ENCODE data around the gene FSTL5. TPM values are rescaled to one million over a fixed set of nuclear protein-coding genes. Genes with fewer than 3 reads are reported as not detected.

Gene FSTL5
- polyA plus RNA-seq, 3 donors, result 1.6 to 3.4 (median 1.9) TPM

DNA sequence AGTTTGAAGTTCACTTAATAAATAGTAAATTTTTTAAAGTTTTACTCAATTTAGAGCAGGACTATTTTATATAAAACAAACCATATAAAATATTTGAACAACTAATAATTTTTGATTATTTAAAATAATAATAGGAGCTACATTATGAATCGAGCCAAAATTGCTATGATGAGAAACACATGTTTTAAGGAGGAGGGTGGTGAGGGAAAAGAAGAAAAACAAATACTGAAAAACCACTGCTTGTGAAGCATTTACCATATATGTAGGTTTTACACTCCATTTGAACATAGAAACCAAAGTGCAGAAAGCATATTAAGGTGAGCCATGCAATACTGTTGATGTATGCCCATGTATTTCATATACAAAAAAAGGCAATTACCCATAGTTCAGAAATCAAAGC, 448.9 kb downstream of the FSTL5 start:
- no peak for DNase-seq

DNA sequence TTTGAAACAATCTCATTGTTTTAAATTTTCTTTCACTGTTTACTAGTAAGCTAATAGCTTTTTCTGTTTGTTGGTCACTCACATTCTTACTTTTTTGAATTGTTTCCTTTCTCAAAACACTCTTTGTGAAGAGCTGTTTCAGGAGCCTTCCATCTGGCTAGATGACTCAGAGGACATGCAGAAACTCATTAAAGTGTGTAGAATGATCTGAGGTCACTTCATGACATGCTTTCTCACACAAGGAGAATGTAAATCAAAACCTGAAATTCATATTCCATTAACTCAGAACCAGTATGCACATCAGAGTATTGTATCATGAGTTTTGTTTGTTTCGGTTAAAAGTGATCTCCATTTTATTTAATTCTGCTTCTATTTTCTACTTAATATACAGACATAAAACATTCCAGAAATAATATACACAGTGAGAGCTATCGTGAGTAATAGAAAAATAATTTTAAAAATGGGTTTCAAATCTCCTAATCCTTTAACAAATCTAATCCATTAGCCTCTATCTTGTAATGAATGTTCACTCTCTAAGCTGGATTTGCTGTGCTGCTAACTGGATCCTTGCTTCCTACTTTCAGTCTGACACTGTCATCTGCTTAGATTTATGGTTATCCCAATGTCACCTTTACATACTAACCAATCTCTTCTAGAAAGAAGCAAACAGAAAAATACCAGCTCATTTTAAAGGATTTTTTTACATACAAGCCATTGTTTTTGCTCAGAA, 449.6 kb downstream of the FSTL5 start:
- no peak for DNase-seq

DNA sequence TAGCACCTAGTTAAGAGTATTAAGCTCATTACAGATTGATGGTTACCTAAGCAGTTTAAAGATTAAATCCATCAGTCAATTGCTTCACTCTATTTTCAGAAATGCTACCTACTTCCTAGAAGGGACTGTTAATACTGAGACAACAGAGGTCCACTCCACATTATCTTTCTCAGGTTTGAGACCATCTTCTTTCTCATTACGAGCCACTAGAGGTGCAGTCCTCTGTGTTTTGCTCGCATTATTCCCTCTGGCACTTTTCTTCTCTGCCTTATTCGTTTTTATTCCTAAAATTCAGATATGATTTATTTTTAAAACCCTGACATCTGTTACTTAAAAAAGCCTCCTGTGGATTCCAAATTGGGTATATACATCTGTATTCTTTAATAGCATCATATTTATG, 459.1 kb downstream of the FSTL5 start:
- DNase-seq, result no peak

DNA sequence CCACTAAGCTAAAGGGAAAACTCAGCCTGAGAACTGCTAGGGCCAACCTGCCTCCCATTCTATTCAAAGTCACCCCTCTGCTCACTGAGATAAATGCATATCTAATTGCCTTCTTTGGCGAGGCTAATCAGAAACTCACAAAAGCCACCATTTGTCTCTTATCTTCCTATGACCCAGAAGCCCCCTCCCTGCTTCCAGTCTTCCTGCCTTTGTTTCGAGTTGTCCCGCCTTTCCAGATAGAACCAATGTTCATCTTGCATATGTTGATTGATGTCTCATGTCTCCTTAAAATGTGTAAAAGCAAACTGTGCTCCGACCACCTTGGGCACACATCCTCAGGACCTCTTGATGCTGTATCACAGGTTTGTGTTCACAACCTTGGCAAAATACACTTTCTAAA, 459.8 kb downstream of the FSTL5 start:
- DNase-seq, result no peak

DNA sequence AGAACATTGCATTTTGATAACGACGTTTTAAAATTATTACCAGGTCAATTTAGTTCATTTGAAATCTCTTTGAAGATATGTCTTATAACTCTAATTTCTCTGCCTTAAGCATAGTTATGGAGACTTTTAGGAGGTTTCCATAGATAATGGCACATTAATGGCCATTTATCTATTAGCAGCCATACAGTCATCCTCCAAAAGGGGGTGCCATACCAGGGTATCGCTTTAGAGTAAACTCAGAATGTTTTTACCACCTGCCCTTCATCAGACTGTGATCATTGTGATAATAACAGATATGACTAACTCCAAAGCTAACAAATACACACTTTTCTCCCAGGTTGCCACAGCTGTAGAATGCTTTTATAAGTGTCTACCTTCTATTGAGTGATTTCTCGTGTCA, 461.5 kb downstream of the FSTL5 start:
- no peak for DNase-seq

DNA sequence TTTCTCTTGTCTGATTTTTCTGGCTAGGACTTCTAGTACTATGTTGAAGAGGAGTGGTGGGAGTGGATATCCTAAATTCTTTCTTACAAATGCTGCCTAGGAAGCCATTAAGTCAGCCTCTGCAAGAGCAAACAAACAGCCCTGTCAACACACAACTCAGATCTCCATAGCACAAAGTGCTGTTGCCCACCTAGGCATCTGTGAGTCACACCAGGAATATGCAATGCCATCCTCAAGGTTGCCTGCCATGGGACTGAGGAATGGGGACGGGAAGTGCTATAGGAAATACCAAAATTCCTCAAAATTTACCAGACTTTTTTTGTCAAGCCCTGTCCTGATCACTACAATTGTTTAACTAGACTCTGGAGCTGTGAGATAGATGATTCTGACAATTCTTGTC, 466.9 kb downstream of the FSTL5 start:
- DNase-seq, result no peak

DNA sequence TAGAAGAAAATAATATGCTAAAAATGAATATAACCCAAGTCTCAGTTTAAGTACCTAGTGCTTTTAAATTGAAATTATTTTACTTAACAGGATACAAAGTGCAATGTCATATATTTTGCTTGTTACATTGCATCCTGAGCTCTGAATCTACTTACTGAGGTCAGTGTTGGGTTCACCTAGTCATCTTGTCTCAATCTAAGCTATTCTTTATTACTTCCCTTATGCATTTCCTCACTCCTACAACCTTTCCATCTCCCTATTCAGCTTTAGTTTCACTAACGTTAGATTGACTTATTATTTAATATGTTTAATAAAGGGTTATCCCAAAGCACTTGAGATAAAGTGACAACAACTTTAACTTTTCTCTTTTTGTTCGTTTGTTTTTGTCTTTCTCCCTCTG, 483.7 kb downstream of the FSTL5 start:
- DNase-seq, result no peak

DNA sequence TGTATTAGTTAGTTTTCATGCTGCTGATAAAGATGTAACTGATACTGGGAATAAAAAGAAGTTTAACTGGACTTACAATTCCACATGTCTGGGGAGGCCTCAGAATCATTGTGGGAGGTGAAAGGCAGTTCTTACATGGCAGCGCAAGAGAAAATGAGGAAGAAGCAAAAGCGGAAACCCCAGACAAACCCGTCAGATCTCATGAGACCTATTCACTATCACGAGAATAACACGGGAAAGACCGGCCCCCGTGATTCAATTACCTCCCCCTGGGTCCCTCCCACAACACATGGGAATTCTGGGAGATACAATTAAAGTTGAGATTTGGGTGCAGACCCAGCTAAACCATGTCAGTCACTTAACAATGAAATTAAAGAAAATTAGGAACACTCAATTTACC, 499.1 kb downstream of the FSTL5 start:
- DNase-seq, result no peak

DNA sequence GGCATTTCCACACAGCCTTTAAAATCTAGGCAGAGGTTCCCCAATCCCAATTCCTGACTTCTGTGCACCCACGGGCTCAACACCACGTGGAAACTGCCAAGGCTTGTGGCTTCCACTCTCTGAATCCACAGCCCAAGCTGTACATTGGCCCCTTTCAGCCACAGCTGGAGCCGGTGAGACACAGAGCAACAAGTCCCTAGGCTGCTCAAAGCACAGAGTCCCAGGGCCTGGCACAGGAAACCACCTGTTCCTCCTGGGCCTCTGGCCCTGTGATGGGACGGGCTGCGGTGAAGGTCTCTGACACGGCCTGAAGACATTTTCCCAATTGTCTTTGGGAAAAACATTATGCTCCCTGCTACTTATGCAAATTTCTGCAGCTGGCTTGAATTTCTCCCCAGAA, 500.0 kb downstream of the FSTL5 start:
- no peak for DNase-seq

DNA sequence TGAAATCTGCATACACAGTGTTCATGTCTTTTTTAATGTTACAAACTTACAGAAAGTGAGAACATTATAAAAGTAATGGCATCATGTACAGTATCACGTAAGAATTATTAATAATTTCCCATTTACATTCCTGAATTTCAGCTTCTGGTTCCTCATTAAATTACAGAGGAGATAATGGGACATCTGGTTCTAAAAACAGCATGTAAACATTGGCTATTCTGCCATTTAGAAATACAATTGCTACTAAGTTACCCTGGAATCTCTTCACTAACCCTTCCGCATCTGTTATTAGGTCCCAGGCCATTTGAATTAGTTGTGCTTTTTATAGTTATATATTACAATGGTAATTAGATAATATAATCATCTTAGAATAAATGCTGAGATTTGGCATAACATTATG, 505.1 kb downstream of the FSTL5 start:
- no peak for DNase-seq

DNA sequence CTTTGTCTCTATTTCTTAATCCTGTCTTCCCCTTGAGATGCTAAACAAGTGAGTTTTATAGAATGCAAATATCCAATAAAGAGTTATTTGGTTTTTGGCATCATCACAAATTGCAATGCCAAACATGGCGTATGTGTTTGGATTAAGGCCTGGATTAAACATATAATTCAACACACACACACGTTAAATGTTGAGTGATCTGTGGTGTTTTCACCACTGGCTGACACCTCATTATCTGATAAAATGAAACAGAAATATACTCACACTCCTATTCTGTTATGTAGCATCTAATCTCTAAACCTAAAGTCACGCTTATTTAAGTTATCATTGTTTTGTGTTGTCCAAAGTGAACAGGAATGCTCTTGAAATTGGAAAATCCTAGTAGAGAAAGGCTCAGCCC, 506.2 kb downstream of the FSTL5 start:
- DNase-seq, result no peak

DNA sequence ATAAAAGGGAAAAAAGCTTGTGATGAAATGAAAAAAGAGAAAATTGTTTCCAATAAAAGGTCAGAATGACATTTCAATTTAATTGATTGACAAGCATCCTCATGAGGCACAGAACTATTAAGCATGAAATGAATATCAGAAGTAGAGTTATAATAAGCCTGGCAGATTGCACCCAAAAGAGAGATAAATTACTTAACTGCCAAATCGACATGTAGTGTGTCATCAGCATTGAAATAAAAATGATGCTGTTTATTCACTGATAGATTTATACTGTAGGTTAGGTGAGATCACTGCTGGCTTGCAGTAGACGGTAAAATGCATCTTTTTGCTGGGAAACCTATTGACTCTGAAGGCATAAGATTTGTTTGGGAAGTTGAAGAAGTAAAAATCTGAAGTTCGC, 507.2 kb downstream of the FSTL5 start:
- no peak for DNase-seq

DNA sequence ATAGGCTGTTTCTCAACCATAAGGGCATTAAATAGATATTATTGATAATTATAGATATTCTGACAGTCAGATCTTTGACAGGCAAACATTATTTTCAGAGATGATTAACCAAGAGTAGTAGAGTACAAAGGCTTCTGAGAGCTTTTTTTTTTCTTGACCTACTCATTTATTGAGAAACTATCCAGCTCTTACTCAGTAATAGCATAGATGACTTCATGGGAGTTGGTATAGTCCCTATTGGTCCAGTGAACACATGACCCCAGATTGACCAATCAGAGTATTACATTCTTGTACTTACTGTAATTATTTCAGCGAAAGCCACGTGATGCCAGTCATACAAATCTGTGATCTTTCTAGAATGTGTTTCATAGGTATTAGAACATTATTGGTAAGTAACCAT, 508.7 kb downstream of the FSTL5 start:
- DNase-seq, result no peak

DNA sequence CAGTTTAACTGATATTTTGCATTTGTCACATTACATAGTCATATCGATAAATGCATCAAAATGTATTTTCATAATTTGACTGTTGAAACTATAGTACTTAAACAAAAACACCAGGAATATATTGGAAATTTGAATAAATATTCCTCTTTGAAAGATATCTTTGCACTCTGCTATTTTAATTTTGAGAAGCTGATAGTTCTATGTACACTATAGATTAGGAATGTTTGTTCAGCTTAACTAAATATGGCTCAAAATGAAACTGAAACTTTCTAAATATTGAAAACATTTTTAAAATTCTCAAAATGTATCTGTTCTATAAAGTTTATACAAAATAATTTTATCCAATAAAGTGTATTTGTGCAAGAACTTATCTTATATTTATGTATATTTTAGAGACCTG, 510.1 kb downstream of the FSTL5 start:
- no peak for DNase-seq

DNA sequence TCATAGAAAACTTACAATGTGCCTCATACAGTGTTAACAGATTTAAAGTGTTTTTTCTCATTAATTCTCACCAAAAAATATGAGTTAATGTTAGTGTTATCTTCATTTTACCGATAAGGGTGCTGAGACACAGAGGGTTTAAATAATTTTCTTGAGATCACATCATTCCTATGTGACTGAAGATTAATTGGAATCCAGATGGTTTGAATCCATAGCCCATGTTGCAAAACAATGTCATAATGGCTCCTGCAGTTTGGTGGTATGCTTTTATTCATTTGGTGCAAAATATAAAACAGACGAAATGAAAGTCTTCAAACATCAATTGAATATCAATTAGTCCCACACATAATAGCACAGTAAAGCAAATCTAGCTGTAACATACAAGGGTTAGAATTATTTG, 512.2 kb downstream of the FSTL5 start:
- DNase-seq, result no peak

DNA sequence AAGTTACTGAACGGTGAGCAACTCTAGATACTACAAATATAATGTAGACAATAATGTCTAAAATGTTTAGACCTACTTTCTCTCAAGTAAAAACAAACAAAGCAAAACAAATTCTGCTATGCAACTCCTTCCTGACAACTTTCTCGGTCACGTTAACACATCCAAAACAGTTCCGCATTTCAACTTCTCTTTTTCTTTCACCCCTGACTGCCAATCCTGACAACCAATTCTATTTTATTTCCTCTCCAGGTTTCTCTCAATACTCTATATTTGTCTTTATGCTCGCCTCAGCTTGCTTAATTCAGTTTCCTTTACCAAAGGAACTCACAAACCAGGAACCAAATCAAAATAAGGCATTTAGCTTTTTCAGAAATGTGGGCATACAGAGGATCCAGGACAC, 513.0 kb downstream of the FSTL5 start:
- DNase-seq, result no peak

DNA sequence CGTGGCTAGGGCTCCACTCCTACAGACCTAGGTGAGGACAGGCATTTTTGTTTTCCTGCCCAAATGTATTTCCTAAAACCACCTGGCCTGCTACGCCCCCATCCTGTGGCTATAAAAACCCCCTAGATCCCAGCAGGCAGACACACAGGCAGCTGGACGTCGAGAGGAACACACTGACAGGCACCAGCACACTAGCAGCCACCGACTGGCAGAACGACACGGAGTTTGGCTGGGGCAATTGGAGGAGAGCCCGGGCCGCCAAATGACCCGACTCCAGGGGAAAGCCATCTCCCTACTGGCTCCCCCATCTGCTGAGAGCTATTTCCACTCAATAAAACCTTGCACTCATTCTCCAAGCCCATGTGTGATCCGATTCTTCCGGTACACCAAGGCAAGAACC, 516.0 kb downstream of the FSTL5 start:
- DNase-seq, result no peak

DNA sequence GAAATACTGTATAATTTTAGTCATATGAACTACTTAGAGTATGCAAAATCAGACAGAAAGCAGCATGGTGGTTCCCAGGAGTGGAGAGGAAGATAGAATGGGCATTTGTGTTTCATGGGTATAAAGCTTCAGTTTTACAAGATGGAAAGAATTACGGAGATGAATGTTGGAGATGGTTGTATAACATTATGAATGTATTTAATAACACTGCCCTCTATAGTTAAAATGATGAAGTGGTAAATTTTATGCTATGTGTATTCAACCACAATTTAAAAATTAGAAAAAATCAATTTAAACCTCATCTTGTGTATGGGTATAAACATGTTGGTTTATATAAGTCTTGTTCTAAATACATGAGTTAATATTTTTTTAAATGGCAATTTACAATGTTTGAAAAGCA, 521.1 kb downstream of the FSTL5 start:
- DNase-seq, result no peak

DNA sequence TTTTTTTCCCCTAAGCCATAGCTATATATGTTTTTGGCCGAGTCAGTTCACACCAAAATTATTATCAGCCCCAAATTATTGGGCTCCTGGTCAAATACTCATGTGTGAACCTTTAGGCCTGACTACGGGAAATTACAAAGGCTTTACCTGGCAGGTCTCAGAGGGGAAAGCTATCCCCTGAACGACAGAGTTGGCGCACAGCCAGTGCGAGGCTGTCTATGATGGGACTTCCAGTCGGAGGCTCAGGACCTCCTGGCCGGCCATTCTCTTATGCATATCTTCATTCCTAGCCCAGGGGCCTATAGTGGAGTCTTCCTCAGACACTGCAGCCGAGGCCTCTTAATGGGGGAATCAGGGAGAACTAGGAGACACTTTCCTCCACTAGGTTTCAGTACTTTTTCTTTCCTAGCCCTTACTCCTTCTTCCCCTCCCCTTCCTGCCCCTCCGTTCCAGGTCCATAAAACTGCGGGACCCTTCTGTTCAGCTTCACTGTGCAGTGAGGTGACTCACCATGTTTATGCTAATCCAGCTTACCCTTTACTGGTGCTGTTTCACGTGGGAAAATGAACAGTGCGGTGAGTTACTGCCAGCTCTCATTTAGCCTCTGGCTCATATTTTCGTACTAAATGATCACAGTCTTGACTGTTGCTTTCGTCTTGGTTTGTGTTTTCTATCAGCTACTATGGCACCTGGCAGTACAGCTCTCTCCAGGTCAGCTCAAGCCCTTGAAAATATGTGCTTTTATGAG, 533.9 kb downstream of the FSTL5 start:
- no peak for DNase-seq

DNA sequence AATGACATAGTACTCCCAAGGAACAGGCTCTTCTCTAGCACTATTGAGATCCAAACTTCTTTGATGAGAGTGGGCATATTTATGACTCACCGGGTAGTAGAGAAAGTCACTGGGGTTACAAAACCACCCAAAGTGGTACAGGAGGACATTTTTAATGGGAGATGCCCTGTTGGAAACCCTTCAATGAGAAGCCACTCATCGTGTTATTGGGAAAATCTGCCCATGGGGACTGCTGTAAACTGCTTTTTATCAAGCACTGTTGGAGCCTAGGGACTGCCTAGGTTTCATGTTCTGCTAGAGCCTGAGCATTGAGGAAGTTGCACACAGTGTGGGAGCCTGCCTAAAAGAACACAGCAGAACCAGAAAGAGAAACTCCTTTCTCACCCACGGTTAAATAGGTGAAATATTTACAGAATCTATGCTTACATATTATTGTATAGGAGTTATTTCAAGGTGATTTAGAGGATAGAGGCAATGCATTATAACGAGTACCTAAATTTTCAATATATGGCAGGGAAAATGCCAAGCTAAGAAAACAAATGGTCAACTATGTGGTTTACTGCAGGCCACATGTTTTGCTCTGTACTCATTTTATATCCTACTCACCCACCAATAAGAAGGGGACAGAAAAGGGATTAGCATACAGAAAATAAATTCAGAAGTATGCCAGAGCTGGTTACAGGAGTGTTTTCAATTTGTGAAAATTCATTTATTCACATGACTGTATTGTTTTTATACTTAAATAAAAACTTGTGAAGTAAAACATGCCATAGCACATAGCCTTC, 559.1 kb downstream of the FSTL5 start:
- DNase-seq, result no peak

DNA sequence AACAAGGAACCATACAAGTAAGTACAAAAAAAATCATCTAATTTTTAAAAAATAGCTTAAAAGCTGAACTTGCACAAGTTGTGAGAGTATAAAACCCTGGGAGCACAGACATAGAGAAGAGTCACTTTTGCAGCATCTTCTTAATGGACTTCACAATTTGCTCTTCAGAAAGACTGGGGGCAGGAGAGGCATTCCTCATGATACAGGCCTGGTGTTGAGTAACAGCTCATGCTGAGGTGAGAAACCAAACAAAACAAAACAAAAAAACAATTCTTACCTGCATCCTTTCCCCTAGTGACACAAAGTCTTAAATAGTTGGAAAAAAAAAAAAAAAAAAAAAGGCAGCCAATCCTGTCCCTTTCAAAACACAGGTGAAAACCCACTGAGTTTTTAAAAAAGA, 562.8 kb downstream of the FSTL5 start:
- DNase-seq, result no peak

DNA sequence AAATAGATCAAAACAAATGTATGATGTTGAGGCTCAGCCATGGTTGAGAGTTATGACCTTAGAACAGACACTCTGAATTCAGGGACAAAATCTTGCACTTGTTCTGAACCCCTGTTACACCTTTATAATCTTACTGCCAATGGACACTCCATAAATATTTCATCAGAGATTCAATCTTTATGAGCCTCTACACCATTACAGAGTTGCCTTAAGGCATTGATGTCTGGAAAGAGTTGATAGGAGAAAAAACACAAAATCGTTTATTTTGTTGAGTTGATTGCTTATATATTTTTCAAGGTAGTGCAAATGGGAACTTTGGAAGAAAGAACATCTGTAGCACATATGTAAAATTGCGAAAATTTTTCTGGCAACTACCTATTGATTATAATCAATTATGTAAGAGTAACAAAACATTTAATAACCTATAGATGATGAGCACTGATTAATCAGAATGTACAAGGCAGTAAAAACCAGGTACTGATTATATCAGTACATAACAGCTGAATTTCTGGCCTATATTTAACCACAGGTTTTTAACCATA, 568.5 kb downstream of the FSTL5 start:
- DNase-seq, result no peak

DNA sequence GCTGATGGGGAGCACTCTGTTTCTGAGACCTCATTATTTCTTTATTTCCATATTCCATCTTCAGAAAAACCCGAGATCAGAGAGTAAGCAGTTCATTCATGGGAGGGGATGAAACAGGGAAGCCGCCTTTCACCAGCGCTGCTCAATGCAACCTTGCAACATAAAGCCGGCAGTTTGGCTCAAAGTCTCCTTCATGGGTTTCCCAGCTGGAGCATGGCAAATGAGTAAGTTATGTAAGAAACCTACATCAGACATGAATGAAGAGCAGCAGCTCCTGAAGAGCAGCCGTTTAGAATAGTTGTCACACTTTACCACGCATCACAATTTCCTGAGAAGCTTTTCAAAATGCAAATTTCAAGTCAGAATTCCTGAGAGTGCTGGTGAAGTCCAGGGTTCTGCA, 578.8 kb downstream of the FSTL5 start:
- DNase-seq, result no peak
